GM12878 (cell line): ENCODE data around the gene ZNF69. TPM values are rescaled to one million over a fixed set of nuclear protein-coding genes. Genes with fewer than 3 reads are reported as not detected.
A peak's percentile ranks its signal among the peaks of the same experiment; 100 is the strongest.

Experiments
- CBFB ChIP-seq: IDR thresholded peaks from 2 replicates; pipeline ENCODE4 v1.6.1; 2016; ENCODE audit warnings: antibody characterized with exemption, low read depth
- CEBPB ChIP-seq, 2 experiments: fragments of 150-350 bp in 1 of 2; IDR thresholded peaks; 2 replicates each; pipeline ENCODE4 v1.6.1; 2012 to 2014; ENCODE audit warnings: low read depth in 2 of 2, low read length in 2 of 2, borderline replicate concordance in 1 of 2, inconsistent platforms in 1 of 2
- CHD1 ChIP-seq: IDR thresholded peaks from 2 replicates; pipeline ENCODE4 v1.6.1; 2012; ENCODE audit warnings: low read depth, low read length, improper control_type of control experiment
- E2F8 ChIP-seq: fragments of 450-650 bp; IDR thresholded peaks from 2 replicates; pipeline ENCODE4 v1.6.1; 2018; ENCODE audit warnings: mild to moderate bottlenecking, low read depth, moderate library complexity; ENCODE audit not compliant: partially characterized antibody
- GABPA ChIP-seq: IDR thresholded peaks from 2 replicates; pipeline ENCODE4 v1.6.1; 2014; ENCODE audit warnings: antibody characterized with exemption, low read depth, mild to moderate bottlenecking, inconsistent platforms
- GATAD2B ChIP-seq: fragments of 450-650 bp; conservative IDR thresholded peaks from 2 replicates; pipeline ENCODE4 v1.6.1; 2017; ENCODE audit warnings: low read depth, mild to moderate bottlenecking, moderate library complexity
- IKZF2 ChIP-seq, 2 experiments: fragments of 450-650 bp; IDR thresholded peaks; 2 replicates each; pipeline ENCODE4 v1.6.1; 2017; ENCODE audit warnings: mild to moderate bottlenecking in 2 of 2, moderate library complexity in 2 of 2
- IRF3 ChIP-seq: fragments of 450-650 bp; IDR thresholded peaks from 2 replicates; pipeline ENCODE4 v1.6.1; 2014; ENCODE audit warnings: mild to moderate bottlenecking
- KAT2A ChIP-seq: conservative IDR thresholded peaks from 2 replicates; pipeline ENCODE4 v1.6.1; 2011; ENCODE audit warnings: low read depth, low read length; ENCODE audit not compliant: control insufficient read depth
- NR2F1 ChIP-seq: fragments of 450-650 bp; conservative IDR thresholded peaks from 2 replicates; pipeline ENCODE4 v1.6.1; 2017; ENCODE audit warnings: mild to moderate bottlenecking
- NRF1 ChIP-seq: conservative IDR thresholded peaks from 2 replicates; pipeline ENCODE4 v1.6.1; 2011; ENCODE audit warnings: mild to moderate bottlenecking, low read depth, low read length, improper control_type of control experiment
- PAX5 ChIP-seq: IDR thresholded peaks from 2 replicates; pipeline ENCODE4 v1.6.1; 2011; ENCODE audit warnings: low read depth, low read length, borderline replicate concordance
- PKNOX1 ChIP-seq: fragments of 450-650 bp; IDR thresholded peaks from 2 replicates; pipeline ENCODE4 v1.6.1; 2016; ENCODE audit warnings: mild to moderate bottlenecking
- POLR2AphosphoS2 ChIP-seq: IDR thresholded peaks from 2 replicates; pipeline ENCODE4 v1.6.1; 2011; ENCODE audit warnings: low read depth, mild to moderate bottlenecking, low read length, improper control_type of control experiment, moderate library complexity
- RB1 ChIP-seq: fragments of 450-650 bp; formaldehyde crosslinking; IDR thresholded peaks from 2 replicates; pipeline ENCODE4 v1.6.1; 2017; ENCODE audit warnings: mild to moderate bottlenecking, borderline replicate concordance
- SIN3A ChIP-seq: IDR thresholded peaks from 2 replicates; pipeline ENCODE4 v1.6.1; 2012; ENCODE audit warnings: low read depth, low read length, improper control_type of control experiment
- SMAD1 ChIP-seq: fragments of 450-650 bp; IDR thresholded peaks from 2 replicates; pipeline ENCODE4 v1.6.1; 2018; ENCODE audit warnings: mild to moderate bottlenecking, low read depth; ENCODE audit not compliant: partially characterized antibody
- SREBF2 ChIP-seq: IDR thresholded peaks from 2 replicates; pipeline ENCODE4 v1.6.1; 2012; ENCODE audit warnings: mild to moderate bottlenecking, low read length
- TAF1 ChIP-seq: IDR thresholded peaks from 2 replicates; pipeline ENCODE4 v1.6.1; 2011; ENCODE audit warnings: mild to moderate bottlenecking, low read depth, low read length, borderline replicate concordance
- WRNIP1 ChIP-seq: IDR thresholded peaks from 2 replicates; pipeline ENCODE4 v1.6.1; 2011; ENCODE audit warnings: low read depth, low read length, improper control_type of control experiment, borderline replicate concordance
- ZNF687 ChIP-seq: fragments of 450-650 bp; IDR thresholded peaks from 2 replicates; pipeline ENCODE4 v1.6.1; 2017; ENCODE audit warnings: mild to moderate bottlenecking, moderate library complexity
- polyA plus RNA-seq, 11 experiments: library from polyadenylated mRNA; depleted of rRNA in 4 of 11; unstranded in 6 of 11; stranded (reverse) in 5 of 11; fragments of >200 nt; fragmentation: Nextera tagmentation in 4 of 11; fragmentation: Illumina TruSeq in 1 of 11; extraction: Ambion mirVana in 4 of 11; extraction: Trizol in 1 of 11; gene quantifications; 1 replicate in 1 of 11; 2 replicates in 10 of 11; pipeline versions ENCODE4 v1.2.1 to v1.2.3, GENCODE V29; 2011 to 2016; ENCODE audit warnings: inconsistent platforms in 2 of 11, missing spikeins in 2 of 11, low read depth in 1 of 11
- total RNA-seq, 4 experiments: library from RNA; depleted of rRNA in 3 of 4; stranded (reverse); fragments of >200 nt in 3 of 4; fragmentation: Illumina TruSeq in 1 of 4; extraction: Trizol in 1 of 4; gene quantifications; 2 replicates each; pipeline versions ENCODE4 v1.2.1 to v1.2.3, GENCODE V29; 2013 to 2021

ZNF69 gene
- total and polyA plus RNA-seq, 10 of the 15 experiments (the other 5 are each of a cell fraction or from before 2014, with no cell fraction given), result 0.15 to 0.63 (median 0.49) TPM

GRCh38 chr19:11924886-11925650 lies 37.5 kb downstream of the ZNF69 start, which contains the start of gene ZNF700 (continued):
- TF ChIP-seq ZNF687 (peak; percentile 29; the same call in 1 of the 2 replicates), E2F8 (no peak), NRF1 (no peak), IKZF2 (IDR thresholded peaks at IDR 0.05) (0 out of 4 replicates have a peak, but pooled peaks of 1 of the 2 experiments have one; percentile 13), PKNOX1 (peak; percentile 99), RB1 (peak; percentile 97), CEBPB (IDR thresholded peaks at IDR 0.05; ENCODE audit: borderline replicate concordance in 1 of 2, low read depth in 2 of 2, low read length in 2 of 2) (no peak), POLR2AphosphoS2 (peak; percentile 72; the same call in 1 of the 2 replicates), TAF1 (peak; percentile 96), CHD1 (no peak), KAT2A (no peak), PAX5 (no peak), SIN3A (peak; percentile 65; the same call in 1 of the 2 replicates), GABPA (peak; percentile 63), GATAD2B (peak; percentile 93), NR2F1 (peak; percentile 72; the same call in 1 of the 2 replicates), IRF3 (peak; percentile 60; the same call in 1 of the 2 replicates), CBFB (peak; percentile 88; the same call in 1 of the 2 replicates), SREBF2 (no peak), SMAD1 (peak; percentile 64), WRNIP1 (no peak)
